ENCODE data around the gene STX17.

STX17 gene

GRCh38 chr9:99911600-99911999, 5.1 kb downstream of the STX17 start:
- DNase-seq, result no peak

GRCh38 chr9:99916650-99917049, 10.2 kb downstream of the STX17 start:
- DNase-seq, result no peak

GRCh38 chr9:99918134-99918533, 11.7 kb downstream of the STX17 start:
- DNase-seq, result no peak

- no peak for DNase-seq
These were observed 13.5 kb downstream of the STX17 start for GRCh38 chr9:99919930-99920329.

DNA sequence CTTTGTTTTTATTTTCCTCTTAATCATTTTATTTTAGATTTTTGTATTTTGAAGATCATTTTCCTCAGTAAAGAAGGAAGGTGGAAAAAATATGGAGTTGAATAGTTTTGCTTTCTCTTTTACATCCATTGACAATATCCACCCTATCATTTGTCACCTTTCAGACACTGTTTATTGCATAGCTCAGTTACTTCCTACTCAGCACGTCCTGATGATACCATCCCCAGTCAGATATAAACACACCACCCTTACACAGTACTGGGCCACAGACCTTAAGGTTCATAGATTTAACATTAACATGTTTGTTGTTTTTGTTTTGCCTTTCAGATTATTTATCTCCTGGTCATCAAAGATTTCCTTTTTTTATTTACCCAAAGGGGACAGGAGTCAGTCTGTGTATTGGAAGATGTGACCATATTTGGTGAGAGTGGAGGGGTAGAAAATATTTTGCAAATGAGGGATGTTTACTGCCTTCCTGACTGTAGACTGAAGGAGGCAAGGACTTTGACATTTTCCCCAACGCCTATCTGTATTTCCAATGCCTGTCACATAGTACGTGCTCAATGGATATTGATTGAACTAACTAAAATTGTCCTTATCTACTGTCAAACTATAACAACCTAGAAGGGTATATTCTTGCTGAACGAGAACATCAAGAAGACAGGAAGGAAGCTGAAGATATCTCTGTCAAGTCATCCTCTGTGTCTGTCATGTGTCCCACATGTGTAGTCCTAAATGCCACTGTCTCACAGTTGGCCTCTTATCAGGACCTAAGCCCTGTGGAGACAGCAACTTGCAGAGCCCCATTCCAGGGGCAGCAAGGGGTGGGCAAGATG, 15.6 kb downstream of the STX17 start:
- DNase-seq, result no peak

DNA sequence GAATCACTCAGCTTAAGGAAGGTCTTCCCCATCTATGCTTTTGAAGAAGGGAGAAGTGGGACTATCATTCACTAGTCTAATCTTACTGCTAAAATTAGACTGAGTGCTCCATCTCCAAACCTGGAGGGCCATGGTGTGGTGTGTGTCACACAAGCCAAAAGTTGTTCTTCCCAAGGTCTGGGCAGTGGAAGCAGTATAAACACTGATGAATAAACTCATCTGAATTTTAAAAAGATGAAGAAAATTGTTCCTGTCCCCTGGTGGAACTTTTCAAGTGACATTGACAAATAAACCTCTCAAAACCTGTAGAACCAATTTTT, 16.2 kb downstream of the STX17 start:
- DNase-seq, result no peak

DNA sequence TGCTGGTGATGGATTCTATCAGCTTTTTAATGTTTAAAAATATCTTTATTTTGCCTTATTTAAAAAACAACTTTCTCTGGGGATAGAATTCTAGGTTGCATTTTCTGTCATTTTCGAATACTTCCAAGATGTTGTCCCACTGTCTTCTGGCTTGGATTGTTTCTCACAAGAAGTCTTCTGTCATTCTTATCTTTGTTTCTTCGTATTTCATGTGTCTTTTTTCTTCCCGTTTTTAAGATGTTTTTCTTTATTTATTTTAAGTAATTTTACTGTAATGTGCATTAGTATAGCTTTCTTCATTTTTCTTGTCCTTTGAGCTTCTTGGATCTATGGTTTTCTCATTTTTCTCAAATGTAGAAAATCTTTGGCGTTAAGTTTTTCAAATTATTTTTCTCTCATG, 19.1 kb downstream of the STX17 start:
- no peak for DNase-seq

- DNase-seq, result no peak
These were observed 23.2 kb downstream of the STX17 start for GRCh38 chr9:99929652-99930051.

- no peak for DNase-seq
These were observed 24.8 kb downstream of the STX17 start for GRCh38 chr9:99931155-99931840.

DNA sequence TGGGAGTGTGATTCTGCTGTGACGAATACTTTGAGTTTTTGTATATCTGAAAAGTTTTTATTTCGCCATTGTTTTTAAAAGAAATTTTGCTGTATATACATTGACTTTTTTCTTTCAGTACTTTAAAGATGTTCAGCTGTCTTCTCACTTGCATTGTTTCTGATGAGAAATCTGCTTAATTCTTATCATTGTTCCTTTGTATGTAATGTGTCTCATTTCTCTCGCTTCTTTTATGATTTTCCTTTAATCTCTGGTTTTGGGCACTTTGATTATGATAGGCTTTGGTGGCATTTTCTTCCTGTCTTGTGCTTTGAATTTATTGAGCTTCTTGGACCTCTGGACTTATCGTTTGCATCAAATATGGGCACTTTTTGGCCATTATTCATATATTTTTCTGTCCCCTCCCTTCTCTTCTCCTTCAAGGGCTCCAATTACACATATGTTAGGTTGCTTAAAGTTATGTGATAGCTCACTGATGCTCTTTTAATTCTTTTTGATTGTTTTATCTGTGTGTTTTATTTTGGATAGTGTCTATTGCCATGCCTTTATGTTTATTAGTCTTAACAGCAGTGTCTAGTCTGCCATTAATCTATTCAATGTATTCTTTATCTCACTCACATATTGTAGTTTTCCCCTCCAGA, 30.6 kb downstream of the STX17 start:
- no peak for DNase-seq

- no peak for DNase-seq
These were observed 40.9 kb downstream of the STX17 start for GRCh38 chr9:99947395-99947794.

DNA sequence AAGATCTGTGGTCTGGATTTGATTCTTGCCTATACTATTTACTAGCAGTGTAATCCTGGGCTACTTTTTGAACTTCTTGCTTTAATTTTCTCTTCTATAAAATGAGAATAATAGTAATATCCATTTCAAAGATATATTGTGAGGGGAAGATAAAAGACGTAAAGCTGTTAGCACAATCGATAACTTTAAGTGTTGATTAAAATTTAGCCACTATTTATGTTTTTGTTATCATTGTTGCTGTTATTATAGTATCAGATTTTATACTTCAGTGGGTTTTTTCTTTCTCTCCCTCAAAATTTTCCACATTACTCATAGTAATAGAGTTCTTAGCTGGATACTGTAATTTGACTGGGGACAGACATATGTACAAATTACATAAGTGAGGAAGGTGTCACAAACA, 42.0 kb downstream of the STX17 start:
- DNase-seq, result no peak

DNA sequence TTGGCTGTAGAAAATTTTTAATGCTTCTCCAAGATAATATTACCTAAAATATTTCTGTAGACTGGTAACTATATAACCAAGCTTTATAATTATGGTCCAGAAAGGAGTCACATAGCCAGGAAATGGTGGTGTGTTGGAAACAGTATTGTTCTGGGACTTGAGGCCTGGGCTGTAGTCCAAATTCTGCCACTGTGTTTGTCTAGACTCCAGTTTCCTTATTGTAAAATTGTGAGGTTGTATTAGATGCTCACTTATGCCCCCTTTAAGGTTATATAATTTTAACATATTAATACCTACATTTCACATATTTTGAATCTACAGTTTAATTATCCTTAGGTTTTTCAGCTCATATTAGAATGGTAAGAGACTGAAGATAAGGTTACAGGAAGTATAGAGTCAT, 42.4 kb downstream of the STX17 start:
- DNase-seq, result no peak

DNA sequence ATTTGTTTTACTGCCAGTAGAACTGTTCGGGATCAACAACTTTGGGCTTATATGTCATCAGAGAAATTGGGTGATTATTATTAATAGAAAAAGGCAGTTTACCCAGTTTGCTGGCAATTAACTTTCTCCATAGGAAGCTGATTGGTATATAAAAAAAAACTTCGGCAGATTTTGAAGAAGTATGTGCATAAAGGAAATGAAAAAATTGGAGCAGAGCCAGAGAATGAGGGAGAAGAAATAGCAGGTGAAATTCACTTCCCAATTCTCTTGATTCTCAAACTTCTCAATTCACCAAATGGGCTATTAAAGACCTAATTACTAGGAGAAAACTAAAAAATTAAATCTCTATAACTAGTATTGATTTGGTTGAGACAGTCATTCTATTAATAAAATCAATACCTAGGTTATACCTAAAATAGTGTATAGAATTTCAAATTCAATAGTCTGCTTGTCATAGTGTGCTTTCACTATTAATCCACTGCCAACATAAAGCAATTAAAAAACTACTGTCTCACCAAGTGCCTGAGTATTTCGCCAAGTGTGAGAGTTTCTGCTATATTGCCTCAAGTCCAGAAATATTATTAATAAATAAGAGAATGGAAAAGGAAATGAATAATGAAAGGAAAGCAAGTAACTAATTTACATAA, 47.5 kb downstream of the STX17 start:
- DNase-seq, result no peak

DNA sequence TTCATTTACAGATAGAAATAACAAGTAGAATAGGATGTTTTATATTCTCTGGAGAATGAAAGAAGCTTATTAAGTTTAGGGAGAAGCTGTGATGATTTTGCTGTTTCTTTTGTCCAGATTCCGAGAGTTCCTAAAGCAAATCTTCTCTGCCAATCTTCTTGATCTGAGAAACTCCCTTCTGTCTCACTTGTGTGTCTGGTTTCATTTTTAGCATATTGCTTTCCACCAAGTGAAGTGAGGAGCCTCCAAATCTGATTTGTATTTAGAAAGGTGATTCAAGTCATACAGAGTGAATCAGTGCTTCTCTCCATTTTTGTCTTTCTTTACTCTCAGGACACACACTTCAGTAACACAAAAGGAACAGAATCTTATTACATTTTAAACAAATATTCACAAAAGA, 48.4 kb downstream of the STX17 start:
- no peak for DNase-seq

DNA sequence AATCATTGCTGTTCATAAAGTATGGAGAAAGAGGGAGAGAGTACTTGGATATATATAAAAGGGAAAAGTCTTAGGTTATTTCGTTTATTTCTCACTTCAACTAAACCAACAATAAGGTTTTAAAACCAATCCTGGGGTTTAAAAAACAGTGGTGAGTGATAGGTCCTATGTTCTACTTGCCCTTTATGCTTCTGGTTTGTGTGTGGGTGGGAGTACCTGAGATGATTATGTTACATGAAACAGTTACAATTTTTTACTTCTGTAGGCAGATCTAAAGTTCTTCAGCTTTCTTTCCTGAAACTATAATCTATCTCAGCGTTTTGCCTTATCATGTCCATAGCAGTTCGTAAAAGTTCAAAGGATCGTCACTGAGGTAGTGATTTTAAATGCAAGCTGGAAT, 49.2 kb downstream of the STX17 start:
- DNase-seq, result no peak

DNA sequence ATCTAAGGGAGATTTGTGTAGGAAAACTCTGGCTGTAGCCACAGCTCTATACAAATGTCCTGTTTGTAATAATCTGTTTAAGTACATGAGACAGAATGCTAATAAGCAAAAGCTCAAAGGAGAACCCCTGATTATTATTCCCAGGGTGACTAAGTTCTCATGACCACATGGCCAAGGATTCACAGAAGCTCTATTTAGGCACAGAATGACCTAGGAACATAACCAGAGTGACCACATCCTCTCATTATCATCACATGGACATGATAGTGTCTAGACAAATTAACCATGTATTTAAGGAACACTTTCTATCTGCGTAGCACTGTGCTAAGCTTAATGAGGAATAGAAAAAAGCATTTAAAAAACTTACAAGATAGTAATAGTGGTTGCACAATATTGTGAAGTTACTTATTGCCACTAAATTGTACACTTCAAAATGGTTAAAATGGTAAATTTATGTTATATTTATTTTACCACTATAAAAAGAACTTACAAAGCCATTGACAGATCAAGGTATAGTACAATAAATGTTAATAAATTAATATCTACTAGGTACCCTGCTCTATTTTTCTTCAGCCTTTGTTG, 56.3 kb downstream of the STX17 start:
- DNase-seq, result no peak

DNA sequence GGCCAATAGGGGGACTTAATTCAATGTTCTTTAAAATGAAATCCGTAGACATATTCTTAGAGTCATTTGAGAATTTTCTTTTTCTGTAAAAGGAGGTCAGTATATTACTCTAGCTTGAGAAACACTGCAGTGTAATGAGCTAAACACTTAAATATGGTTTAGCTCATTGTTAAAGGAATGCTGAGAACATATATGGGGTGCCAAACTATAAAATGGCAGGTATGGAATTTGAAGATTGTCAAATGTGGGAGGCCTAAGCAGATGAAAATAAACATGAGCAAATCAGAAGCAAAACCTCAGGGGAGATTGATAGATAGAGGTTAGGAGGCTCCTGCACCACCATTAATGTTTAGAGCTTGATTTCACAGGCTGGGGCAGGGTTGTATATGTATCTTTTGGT, 57.9 kb downstream of the STX17 start:
- DNase-seq, result no peak

- no peak for DNase-seq
These were observed 59.5 kb downstream of the STX17 start for GRCh38 chr9:99966001-99966400.

- no peak for DNase-seq
These were observed 60.3 kb downstream of the STX17 start for GRCh38 chr9:99966716-99967115.

- DNase-seq, result no peak
These were observed 61.0 kb downstream of the STX17 start for GRCh38 chr9:99967457-99967856.

DNA sequence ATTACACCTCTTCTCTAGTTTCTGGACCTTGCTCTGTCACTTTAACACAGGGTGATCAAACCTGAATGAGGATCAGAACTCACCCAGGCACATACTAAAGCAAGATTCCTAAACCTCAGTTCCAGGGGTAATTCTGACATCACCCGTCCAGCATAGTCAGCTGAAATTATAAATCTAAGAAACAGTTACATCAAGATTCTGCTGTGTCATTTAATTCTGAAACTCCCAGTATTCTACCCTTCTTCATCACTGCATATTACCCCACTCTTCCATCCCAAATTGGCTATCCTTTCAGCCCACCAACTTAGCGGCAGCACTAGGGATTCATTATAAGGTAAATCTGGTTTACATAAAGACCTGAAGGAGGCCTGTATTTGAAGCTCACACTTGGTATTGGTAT, 64.0 kb downstream of the STX17 start:
- DNase-seq, result no peak

DNA sequence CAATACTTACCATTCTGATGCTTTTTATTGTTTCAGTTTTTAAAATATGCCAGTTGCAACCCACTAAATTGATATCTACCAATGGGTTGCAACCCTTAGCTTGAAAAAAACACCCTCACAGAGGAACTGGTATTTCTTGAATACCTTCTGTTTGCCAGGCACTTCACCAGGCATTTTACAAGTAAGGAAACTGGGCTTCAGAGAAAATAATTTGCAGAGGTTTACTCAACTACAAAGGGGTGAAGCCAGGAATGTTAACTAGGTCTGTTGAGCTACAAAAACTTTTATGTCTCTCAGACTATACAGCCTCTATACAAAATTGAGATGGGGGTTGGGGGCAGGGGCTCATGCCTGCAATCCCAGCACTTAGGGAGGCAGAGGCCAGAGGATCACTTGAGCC, 65.0 kb downstream of the STX17 start:
- no peak for DNase-seq

Measured in activated T-cell treated with anti-CD3 and anti-CD28 coated beads, Interleukin-2, amount 50 U/mL, for 48 hours (primary cell).